GM15510 (cell line): ENCODE results near the gene PTPRT.

ENCODE experiments used
- POLR2A ChIP-seq: IDR thresholded peaks from 3 replicates; pipeline ENCODE4 v1.6.1; 2011; ENCODE audit warnings: borderline replicate concordance; ENCODE audit not compliant: insufficient read length; ENCODE audit errors: extremely low read depth

Gene PTPRT

DNA sequence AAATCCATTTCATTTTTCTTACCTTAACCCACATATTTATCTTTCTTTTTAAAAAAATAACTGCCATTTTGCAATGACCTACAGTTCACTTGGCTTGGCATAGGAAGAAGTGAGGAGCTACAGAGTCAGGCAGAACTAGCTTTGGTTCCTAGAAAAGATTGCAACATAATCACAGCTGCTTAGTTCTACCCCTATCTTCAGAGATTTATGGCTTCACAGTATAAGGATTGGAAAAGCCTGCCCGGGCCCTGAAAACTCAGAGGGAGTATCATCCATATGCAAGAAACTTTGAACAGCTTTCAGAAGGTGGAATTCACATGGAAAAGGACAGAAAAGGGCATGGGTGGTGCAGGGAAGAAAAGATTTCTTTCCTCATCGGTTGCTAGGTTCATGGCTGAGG lies 797.3 kb downstream of the PTPRT start:
- no peak for TF ChIP-seq POLR2A

DNA sequence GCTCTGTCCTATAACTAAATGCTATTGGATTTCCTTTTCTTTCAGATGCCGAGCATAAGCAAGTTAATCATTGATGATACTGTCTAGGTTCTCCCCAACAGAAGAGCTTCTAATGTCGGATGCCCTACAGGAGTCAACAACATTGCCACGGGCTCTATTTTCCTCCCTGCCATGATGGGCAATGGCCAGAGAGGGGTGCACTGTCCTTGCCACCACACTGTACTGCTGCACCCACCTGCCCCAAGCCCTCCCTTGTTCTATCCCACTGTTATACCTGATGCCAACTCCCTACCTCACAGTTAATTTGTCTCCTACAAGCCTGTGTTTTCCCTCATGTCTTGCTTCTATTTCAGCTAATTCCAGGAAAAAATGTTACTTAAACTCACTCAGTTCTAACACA lies 797.9 kb downstream of the PTPRT start:
- TF ChIP-seq POLR2A = no peak

DNA sequence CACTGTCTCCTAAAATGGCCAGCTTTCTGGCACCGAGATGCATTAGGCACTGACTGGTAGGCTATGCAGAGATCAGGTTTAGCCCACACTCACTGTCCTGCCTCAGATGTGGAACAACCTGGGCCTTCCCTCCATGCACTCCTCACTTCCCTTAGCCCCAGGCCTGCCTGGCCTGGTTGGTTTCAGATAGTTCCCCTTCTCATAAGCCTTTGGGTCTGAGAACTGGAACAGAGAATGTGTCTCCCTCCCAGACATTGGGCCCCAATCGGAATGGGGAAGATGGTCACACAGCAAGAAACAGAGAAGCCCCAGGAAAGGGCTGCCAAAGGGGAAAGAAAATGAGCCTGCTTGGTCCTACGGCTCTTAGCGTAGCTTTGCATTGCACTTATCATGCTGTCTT lies 809.4 kb downstream of the PTPRT start:
- TF ChIP-seq POLR2A = no peak

DNA sequence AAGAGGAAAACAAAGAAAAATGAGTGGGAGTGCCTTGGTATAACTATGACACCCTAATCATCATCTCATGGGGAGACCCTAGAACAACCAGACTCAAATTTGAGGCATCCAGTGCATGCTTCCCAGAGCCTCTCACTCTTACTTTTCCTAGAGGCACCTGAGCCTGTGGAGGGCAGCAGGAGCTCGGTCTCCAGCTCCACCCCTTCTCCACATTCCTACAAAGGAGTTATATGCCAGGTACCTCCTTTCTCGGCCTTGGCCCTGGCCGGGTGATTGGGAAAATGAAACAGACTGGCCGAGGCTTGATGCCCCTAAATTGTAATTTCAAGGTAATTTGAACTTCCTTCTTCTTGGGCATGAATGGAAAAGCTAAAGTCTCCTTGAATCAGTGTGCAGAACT lies 810.3 kb downstream of the PTPRT start:
- no peak for TF ChIP-seq POLR2A

DNA sequence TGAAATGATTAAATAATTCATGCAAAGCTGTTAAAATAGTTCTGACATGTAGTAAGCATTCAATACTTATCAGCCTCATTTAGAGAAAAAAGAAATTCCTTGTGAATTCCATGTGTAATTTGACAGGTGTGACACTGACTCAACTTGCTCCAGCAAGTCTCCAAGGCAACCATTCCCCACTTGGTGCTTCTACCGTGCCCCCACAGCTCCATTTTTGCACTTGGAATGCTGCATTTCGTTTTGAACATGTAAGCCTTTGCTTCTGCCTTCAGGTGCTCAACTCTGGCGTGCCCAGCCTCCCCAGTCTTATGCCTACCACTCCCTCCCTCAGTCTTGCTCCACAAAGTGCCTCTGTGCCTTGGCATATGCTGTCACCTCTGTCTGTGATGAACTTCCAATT lies 810.9 kb downstream of the PTPRT start:
- no peak for TF ChIP-seq POLR2A

DNA sequence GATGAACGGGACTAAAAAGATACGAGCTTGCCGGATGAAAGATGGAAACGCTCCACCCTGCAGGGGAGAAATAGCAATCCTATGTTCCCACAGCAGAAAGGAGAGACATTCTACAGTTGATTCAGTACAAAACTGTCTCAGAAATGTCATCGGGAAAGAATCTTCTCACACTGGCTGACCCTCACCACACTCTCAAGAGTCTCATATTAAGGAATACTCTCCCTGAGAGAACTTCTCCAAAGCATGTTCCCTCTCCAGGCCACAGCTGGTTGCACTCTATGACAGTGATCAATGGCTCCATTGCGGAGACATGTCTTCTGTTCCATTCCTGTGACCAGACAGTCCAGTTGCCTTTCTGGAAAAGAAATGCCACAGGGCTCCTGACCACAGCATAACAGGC lies 813.6 kb downstream of the PTPRT start:
- no peak for TF ChIP-seq POLR2A

DNA sequence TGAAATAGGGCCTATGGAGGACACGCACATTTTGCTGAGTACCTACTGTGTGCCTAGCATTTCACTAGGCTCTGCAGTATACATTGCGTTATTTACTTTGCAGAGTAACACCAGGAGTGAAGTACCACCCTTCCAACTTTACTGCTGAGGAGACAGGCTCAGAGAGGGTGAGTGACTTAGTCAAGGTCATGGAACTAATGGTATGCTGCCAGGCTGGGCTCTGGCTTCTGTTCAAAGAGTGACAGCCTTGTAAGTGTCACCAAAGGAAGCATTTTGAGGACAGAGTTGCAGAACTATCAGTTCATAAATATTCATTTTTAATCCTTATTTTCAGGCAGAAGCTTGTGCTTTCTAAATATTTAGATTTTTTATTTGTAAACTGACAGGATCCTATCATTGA lies 816.7 kb downstream of the PTPRT start:
- no peak for TF ChIP-seq POLR2A

DNA sequence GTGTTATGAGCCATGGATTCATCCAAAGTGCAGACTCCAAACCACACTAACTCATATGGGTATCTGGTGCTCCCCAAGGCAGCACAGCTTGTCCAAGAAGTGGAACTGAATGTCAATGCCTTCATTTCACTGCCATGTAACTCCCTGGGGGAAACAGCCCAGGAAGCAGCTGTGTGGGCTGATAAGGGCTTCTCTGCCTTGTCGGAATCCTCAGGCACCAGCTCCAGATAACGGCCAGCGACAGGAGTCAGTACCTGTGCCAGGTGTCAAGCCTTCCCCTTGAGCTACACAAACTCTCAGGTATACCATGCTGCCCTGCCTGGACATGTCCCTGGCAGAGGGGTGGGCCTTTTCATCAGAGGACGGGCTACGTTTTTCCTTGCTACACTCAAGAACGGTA lies 819.6 kb downstream of the PTPRT start:
- no peak for TF ChIP-seq POLR2A

DNA sequence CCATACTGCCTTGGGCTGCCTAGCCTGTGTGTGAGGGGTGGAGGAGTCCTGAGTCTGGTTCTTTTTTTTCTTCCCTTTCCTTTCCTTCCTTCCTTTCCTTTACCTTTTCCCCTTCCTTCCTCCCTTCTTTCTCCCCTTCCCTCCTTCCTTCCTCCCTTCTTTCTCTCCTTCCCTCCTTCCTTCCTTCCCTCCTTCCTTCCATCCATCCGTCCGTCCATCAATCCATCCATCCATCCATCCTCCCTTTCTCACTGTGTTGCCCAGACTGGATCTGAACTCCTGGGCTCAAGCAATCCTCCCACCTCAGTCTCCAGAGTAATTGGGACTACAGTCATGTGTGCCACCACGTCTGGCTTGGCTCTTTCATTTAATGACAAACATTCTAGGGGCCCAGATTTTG lies 820.8 kb downstream of the PTPRT start:
- TF ChIP-seq POLR2A = no peak

DNA sequence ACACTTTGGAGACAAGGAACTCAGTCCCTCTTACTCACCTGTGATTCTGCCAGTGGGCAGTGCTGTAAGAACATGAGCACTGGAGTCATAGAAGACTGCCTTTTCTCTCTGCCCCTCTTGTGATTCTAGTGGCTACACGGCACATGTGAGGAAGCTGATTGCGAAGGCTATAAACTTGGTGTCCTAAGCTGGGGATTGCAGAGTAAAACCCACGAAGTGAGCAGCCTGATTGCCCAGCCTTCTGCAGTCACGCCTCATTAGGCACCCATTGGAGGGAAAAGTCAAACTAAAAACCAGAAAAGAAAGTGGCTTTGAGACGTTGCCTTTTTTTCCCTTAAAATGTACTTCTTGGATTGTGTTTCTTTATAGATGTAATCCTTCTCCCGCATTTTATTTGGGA lies 823.1 kb downstream of the PTPRT start:
- no peak for TF ChIP-seq POLR2A

DNA sequence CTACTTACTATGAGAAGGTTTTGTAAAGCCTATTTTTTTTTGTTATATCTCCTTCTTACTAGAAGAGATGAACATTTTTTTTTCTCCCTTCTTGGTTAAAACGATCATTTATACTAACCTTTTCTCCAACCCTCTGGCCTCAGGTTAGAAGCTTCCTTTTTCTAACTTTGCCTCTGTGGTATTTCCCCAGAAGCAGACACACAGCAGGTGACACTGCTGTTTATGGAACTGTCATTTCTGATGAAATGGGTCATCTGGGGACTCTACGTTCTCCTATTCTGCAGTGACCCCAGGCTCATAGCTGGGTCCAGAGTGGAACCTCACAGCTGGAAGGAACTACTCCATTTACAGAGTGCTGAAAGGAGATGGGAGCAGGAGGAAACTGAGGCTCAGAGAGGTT lies 825.3 kb downstream of the PTPRT start:
- TF ChIP-seq POLR2A = no peak

DNA sequence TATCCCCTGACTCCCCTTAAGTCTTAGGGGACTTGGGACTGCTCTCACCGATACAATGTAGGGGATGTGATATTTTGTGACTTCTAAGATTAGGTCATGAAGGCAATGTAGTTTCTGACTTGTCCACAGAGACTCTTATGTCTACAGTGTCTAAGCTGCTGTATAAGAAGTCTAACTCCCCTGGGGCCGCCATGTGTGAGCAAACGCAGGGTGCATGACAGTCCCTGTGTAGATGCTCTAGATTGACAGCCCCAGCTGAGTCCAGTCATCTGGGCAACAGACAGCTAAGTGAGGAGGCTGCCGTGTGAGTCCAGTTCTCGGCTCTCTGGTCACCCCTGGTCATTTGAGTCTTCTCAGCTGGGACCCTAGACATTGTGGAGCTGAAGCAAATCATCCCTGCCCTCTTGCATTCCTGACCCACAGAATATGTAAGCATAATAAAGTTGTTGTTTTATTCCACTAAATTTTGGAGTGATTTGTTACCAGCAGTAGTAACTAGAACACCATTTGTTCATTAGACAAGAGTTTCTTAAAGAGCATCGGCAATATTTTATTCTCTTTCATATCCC lies 828.2 kb downstream of the PTPRT start:
- TF ChIP-seq POLR2A = no peak

DNA sequence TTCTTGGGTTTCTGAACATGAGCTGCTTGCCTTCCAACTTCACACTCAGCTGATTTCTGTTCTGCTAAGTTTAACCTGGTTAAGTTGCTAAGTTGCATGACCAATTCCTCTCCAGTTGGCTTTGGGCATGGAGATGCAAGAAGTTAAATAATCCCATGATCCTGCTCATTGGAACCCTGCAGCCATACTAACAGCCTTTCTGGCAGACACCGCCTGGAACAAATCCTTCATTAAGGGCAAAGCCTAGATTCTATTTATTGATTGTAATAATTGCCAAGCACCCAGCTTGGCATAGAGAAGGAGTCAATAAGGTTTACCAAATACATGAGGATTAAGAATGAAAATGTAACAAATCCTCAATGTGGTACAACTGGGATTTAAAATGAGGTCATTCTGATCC lies 829.1 kb downstream of the PTPRT start:
- no peak for TF ChIP-seq POLR2A

DNA sequence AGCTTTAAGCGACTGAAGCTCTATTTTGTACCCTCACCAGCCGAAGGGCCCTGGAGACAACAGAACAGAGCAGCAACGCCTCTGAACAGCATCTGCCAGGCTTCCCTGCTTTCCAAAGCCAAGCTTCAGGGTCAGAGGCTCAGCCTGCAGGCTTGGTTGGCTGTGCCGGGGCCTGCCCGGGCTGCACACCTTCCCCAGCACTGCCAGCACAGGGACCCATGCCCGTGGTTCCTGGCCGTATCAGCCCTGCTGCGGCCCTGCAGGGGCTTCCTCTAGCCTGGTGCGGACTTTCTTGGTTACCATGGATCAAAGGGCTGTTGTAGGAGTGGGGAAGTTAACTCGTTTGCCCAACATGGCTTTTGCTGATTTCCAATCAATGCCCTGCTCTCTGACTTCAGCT lies 830.1 kb downstream of the PTPRT start:
- TF ChIP-seq POLR2A = no peak

DNA sequence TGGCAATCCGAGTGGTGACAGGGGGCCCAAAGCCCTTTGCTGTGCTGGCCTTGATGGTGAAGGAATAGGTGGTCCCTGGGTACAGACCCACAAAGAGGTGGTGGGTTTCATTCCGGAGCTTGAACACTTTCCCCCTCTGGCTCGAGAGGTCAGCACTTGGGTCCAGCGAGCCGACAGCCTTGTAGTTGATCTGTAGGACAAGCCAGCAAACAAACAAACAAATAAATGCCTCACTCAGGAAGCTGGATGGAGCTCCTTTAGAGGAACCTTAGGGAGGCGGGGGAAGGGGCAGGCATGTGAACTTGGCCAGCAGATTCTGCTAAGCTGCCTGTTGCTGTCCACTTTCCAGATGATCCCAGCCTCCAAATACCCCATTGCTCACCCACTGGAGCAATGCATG lies 837.6 kb downstream of the PTPRT start:
- no peak for TF ChIP-seq POLR2A

DNA sequence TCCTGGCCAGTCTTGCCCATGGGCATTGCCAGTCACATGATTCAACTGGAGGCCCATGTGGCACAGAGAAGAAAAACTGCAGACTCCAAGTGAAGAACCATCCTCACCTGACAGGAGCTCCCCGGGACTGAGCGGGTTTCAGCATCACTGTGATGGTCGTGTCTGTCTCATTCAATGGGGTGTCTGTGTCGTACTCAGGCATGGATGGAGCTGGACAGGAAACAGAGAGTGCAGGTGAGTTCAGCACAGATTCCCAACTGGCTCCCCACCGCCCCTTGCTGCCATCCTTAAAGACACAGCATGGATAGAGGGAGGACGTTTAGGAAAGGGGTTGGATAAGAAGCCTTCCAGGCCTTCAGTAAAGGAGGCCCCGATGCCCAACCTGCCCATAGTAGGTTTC lies 839.2 kb downstream of the PTPRT start:
- no peak for TF ChIP-seq POLR2A
